ENCODE measurements around the gene TRAK1.

GRCh38 chr3:42173307-42173706 is 82.2 kb downstream of the TRAK1 start:
- no peak for TF ChIP-seq POLR2A (IDR thresholded peaks at IDR 0.05)
- TF ChIP-seq CTCF (IDR thresholded peaks at IDR 0.05) = no peak

All from breast epithelium (tissue), 3 donors.